22Rv1 (cell line): Measurements from ENCODE around the gene HBEGF.

Source experiments
- H3K27ac ChIP-seq: fragments of 450-650 bp; 2 replicates; pipeline ENCODE4 v1.5.1; 2017
- ZFX ChIP-seq: fragments of 450-650 bp; IDR thresholded peaks from 2 replicates; pipeline ENCODE4 v1.6.1; 2017; ENCODE audit warnings: antibody characterized with exemption, borderline replicate concordance
- TF ChIP-seq, protein P1 (sequence below): fragments of 450-650 bp; IDR thresholded peaks from 2 replicates; pipeline ENCODE4 v1.5.1; 2017; ENCODE audit warnings: mild to moderate bottlenecking

HBEGF gene

DNA sequence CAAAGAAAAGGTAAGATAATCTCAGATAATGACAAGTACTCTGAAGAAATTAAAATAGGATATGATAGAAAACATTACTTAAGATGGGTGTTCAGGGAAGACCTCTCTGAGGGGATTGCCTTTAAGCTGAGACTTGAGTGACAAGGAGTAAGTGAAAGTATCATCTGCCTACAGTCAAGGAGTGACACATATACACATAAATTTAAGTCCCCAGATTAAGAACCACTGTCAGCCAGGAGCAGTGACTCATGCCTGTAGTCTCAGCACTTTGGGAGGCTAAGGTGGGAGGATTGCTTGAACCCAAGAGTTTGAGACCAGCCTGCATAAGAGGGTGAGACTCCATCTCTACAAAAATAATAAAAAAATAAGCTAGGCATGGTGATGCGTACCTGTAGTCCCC is 35.6 kb upstream of the HBEGF start:
- TF ChIP-seq ZFX = no peak
- TF ChIP-seq, protein P1, sequence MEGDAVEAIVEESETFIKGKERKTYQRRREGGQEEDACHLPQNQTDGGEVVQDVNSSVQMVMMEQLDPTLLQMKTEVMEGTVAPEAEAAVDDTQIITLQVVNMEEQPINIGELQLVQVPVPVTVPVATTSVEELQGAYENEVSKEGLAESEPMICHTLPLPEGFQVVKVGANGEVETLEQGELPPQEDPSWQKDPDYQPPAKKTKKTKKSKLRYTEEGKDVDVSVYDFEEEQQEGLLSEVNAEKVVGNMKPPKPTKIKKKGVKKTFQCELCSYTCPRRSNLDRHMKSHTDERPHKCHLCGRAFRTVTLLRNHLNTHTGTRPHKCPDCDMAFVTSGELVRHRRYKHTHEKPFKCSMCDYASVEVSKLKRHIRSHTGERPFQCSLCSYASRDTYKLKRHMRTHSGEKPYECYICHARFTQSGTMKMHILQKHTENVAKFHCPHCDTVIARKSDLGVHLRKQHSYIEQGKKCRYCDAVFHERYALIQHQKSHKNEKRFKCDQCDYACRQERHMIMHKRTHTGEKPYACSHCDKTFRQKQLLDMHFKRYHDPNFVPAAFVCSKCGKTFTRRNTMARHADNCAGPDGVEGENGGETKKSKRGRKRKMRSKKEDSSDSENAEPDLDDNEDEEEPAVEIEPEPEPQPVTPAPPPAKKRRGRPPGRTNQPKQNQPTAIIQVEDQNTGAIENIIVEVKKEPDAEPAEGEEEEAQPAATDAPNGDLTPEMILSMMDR = no peak
- no peak overlapping the region for H3K27ac ChIP-seq

DNA sequence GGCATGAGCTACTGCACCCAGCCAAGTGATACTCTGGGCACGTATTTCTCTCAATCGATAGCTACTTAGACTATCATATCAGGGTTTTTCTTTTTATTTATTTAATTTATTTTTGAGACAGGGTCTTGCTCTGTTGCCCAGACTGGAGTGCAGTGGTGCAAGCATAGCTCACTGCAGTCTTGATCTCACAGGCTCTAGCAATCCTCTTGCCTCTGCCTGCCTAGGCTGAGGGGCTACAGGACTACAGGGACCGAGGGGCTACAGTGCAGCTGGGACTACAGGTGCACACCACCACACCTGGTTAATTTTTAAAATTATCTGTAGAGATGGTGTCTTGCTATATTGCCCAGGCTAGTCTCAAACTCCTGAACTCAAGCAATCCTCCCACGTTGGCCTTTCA is 34.9 kb upstream of the HBEGF start:
- TF ChIP-seq, protein P1 = no peak
- TF ChIP-seq ZFX = no peak
- no peak overlapping the region for H3K27ac ChIP-seq

DNA sequence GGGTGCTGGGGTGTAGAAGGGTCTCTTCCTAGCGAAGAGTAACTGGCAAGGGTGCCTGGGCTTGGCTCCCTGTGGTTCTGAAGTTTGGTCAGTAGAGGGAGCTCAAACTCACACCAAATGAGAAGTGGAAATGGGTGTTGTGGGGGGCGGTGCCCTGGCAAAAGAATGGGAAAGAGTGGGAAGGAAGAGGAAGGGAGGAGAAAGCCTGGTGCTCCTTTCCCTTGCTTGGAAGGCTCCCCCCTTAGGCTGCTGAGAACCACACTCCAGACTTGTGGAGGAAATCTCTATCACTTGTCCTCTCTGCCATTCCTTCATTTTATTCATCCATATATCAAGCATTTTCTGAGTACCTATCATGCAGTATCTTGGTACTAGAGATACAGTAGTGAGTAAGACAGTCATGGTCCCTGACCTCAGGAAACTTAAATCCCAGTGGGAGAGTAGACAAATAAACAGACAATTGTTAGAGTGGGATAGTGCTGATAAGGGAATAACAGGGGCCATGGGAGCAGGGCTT is 26.6 kb upstream of the HBEGF start:
- no peak for TF ChIP-seq ZFX
- TF ChIP-seq, protein P1 = peak; percentile 93
- no peak overlapping the region for H3K27ac ChIP-seq

DNA sequence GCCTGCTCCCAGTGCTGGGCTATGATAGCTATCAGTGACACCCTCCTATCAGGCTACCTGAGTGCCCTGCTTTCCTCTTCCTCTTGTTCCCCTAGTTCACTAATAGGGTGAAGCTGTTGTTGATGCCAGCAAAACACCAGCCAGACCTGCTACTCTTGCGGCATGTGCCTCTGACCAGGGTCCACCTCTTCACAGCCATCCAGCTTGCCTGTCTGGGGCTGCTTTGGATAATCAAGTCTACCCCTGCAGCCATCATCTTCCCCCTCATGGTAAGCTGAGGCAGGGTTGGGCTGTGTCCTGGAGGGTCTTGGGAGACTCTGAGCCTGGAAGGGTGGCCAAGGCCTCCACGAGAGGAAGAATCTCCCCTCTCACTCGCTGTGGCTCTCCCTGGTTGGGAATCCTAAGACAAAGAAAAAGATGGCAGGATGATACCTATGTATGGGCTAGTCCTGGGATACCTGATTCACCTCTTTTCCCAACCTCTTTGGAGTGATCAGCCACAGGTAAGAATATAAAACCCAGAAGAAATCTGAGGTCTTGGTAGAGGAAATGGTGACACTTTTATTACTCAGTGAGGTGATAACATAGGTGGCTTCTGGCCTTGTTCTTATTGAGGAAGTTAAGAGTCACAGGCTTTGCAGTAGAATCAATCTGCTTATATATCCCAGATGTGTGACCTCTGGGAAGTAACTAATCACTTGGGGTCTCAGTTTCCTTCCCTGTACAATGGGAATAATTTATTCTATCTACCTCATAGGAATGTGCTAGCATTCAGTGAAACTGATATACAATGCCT is 25.2 kb upstream of the HBEGF start:
- no peak for TF ChIP-seq ZFX
- TF ChIP-seq, protein P1 = no peak
- no peak overlapping the region for H3K27ac ChIP-seq

DNA sequence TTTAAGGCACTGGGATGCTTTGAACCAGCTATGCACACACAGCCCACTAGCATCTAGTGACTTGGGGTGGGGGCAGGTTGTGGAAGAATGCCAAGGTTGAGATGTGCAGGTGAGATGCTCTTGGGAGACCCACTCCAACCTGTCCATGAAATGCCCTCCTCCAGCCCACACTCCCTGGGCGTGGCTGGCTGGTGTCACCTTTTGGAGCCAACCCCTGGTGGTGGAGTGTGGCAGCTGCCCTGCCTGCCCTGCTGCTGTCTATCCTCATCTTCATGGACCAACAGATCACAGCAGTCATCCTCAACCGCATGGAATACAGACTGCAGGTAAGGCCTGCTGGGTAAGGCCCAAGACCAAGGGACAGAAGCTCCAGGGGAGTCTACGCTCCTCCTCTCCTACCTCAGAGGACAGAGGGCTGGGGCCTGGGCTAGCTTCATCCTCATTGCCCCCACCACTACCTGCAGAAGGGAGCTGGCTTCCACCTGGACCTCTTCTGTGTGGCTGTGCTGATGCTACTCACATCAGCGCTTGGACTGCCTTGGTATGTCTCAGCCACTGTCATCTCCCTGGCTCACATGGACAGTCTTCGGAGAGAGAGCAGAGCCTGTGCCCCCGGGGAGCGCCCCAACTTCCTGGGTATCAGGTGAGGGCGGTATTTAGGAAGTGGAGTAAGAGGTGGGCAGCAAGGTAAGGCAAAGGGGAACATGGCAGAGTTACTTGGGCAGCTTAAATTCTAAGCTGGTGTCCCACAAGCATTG is 21.0 kb upstream of the HBEGF start:
- no peak overlapping the region for H3K27ac ChIP-seq
- no peak for TF ChIP-seq ZFX
- TF ChIP-seq, protein P1 = peak; percentile 17; the same call in 1 of the 2 replicates

DNA sequence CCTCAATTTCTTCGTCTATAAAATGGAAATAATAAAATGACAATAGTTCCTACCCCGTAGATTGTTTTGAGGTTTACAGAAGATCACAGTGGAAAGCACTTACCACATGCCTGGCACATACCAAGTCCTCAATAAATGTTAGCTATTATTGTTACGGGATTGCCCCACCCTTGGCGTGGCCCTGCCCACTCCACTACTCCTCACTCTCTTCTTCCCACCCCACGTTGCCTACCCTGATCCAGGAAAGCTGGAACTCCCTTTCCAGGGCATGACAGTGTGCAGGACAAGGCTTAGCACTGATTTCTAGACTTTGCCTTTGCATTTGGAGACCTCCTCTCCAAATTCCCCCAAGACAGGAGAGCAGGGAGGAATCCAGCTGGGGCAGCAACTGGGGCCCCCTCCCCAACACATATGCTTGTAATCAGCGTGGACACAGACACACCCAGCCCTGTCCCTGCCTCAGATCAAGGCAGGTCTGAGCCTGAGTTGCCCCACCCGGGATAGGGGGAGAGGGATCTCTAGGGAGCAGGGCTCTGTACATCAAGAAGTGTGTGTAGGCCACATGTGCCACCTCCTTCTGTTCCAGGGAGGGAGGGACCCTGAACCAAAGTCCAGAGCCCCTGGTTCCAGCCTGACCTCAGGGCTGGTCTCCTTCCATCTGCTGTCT is 20.3 kb upstream of the HBEGF start:
- no peak overlapping the region for H3K27ac ChIP-seq
- no peak for TF ChIP-seq ZFX
- TF ChIP-seq, protein P1 = no peak
